Stimulated activated CD8-positive, alpha-beta memory T cell treated with anti-CD3 and anti-CD28 coated beads, Interleukin-7, amount 100 ng/mL, for 4 hours (primary cell): ENCODE measurements around the gene GRIK4.
"Not testable (repeated sequence)": the region's sequence is repeated elsewhere in the genome, so short reads cannot be mapped to it uniquely, and the experiment has no call there.

Source experiments
- DNase-seq, 2 donors: peaks; one replicate each; pipeline ENCODE4 v3.0.0-alpha.2; 2020; ENCODE audit warnings: low read depth in 2 of 2

The GRIK4 gene

DNA sequence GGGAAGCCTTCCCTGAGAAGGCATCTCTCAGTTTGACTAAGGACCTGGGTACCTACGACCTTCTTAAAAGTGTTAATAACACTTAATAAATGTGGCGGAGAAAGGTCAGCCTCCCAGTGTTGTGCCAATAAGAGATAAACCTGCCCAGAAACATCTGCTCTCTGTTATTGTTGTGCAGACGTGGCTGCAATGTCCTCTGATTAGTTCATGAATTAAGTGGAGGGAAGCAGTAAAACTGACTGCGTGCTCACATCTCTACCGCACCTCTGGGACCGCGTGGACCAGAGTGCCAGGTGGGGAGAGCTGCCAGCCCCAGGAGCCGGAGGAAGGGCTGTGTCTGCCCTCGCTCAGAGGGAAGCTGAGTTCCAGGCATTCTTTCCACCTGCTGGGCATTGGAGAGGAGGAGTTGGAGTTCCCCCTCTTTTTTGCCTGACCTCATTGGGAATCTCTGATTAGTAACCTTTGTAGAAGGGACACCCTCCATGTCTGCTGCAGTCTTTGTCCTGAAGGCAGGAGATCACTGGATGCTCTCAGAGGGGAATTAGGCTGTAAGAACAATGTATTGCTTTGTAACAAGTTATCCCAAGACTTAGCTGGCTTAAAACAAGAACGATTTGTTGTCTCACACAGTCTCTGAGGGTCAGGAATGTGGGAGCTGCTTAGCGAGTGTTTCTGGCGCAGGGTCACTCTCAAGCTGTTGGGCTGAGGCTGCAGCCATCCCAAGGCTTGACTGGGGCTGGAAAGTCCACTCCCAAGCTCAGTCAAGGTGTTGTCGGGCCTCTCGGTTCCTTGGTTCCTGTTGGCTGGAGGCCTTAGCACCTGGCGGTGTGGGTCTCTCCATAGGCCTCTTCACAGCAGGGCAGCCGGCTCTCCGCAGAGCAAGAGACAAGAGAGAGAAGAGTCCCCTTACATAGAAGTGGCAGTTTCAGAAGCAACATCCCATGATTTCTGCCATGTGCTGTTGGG lies 264.7 kb downstream of the GRIK4 start:
- DNase-seq, result no peak

DNA sequence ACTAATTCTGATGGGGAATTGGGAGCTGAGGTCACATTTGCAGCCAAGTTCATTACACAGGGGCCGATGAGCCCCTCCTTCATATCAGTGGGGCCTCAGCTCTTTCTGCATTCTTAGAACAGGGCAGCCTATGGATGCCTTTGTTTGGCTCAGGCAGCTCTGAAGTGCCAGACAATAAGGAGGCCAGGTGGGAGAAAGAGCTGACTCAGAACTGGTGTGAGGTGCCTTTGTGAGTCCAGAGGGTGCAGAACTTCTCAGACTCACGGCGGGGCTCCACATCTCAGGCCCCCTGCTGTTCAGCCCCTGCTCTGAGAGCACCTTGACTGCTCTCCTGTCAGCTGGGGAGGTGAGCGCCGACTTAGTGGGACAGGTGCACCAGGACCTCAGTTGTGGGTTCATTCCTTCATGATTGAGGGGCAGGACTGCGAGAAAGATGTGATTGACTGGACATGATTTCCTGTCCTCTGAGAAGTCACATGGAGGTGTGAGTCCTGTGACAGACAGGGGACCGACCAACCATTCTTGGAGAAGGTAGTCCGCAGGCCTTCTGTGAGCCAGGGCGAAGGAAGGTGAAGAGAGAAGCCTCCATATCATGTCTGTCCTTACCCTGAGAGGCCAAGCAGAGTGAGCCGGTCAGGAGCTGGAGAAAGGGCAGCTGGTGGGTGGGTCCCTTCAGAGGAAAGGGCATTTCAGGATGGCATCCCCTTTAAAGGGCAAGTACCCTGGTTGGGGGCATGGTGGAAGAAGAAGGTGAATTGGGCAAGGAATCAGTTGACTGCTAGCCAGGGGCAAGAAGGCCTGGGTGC lies 267.3 kb downstream of the GRIK4 start:
- no peak for DNase-seq

DNA sequence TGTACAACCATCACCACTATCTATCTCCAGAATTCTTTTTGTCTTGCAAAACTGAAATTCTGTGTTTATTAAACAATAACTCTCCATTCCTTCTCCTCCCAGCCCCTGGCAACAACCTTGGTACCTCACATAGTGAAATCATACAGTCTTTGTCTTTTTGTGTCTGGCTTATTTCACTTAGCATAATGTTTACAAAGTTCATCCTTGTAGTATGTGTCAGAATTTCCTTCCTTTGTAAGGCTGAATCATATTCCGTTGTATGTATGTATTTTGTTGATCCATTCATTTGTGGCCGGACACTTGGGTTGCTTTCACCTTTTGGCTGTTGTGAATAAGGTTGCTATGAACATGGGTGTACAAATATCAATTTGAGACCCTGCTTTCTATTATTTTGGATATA lies 268.7 kb downstream of the GRIK4 start:
- no peak for DNase-seq

DNA sequence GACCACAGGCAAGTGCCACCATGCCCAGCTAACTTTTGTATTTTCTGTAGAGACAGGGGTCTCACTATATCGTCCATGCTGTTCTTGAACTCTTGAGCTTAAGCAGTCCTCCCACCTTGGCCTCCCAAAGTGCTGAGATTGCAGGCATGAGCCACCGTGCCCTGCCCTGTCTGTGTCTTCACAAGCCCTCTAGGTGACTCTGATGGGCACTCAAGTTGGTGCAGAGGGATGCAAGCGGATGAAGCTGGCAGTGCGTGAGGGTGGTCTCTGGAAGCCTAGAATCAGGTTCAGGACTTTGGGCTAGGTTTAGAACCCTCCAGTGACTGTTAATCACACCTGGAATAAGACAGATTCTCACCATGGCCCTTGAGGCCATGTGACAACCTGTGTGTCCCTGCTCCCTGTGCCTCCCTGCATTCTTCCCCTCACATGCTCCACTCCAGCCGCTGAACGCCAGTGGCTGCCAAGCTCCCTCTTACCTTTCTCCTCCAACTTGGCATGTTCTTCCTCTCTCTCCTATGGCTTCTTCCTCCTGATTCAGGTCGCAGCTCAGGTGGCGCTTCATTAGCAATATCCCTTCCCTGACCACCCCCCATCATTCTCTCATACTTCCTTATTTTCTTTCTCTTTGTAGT lies 270.1 kb downstream of the GRIK4 start:
- no peak for DNase-seq

DNA sequence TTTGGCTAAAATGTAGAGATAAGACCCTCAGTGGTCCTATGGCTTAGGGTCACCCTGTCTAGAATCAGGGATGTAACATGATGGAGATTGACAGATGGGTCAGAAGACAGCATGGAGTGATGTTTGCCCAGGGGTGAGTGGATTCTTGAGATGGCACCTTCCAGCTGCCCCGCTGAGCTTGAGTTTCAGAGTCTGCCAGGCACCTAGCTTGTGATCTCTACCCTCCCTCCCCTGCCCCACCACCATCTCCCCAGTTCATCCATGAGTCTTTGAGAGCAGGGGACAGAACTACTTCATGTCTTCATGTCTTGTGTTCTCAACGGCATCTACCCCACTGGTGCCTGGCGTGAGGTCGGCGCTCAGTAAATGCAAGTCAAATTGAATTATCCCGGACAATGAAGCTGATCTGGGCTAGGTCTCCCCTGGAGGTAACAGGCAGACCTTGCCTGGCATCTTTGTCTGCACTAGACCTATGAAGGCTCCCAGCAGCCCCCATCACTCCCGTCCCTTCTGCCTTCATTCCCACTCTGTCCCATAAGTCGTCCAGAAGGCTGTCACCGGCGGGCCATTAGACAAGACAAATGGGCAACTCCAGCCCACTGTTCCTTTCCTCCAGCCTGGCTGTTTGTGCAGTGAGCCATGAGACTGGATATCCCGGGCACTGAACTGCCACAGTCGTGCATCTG lies 273.2 kb downstream of the GRIK4 start:
- no peak for DNase-seq

DNA sequence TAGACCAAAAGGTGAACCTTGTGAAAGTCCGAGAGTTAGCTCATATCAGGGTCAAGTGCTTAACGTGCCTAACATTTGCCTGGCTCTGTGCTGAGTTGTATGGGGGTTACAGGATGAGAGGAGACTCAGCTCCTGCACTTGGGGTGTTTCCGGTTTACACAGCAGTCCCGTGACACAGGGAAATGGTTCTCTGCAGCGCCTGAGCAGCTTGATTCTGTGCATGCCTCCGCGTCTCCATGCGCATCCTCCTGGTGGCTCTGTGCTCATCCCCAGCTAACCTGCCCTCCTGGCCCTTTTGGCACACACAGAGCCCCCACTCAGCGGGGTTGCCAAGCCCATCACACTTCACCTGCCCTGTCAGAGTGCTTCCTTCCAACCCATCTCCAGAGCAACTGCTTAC lies 274.0 kb downstream of the GRIK4 start:
- no peak for DNase-seq

DNA sequence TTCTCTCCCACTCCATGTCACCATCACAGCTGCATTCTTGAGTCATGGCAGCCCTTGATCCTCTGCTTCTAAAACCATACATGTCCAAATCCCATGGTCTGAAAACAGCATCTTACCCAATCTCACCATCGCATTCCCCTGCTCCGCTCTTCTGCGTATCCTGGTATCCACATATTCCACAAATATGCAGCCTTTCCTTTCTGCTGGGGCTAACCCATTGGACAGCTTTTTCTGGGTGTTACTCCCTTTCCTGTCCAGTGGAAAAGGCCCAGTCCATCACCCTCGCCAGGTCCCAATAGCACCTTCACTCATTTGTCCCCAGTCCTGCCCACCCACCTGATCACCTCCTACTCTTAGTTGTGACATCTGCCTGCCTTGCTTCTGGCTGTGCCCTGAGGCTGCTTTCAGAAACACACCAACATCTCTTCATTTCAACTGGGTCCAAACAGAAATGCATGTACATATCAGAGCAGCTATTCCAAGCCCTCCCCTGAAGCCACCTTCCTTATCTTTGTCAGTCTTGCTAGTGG lies 274.7 kb downstream of the GRIK4 start:
- no peak for DNase-seq

DNA sequence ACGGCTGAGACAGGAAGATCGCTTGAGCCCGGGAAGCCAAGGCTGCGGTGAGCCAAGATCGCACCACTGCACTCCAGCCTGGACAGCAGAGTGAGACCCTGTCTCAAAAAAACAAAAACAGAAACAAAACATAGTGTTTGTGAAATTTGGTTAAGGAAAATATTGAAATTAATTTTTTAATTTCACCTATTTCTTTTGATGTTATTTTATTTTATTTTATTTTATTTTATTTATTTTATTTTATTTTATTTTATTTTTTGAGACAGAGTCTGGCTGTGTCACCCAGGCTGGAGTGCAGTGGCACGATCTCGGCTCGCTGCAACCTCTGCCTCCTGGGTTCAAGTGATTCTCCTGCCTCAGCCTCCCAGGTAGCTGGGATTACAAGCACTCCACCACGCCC lies 275.7 kb downstream of the GRIK4 start:
- DNase-seq, result not testable (repeated sequence)

DNA sequence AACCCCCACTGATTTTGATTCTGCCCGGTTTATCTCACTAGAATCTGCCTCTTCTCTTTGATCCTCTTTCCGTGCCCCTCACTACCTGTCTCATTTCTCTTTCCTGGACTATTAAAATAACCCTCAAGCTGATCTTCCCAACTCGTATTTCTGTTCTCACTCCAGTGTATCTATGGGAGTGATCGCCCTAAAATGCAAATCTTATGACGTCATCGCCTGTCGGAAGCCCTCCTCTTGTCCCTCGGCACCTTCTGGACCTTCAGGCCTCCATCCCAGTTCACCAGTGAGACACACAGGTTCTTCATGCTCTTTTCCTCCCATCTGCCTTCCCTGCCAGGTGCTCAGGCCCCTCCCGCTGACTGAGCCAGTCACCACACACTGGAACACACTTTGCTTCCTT lies 277.8 kb downstream of the GRIK4 start:
- DNase-seq, result no peak

DNA sequence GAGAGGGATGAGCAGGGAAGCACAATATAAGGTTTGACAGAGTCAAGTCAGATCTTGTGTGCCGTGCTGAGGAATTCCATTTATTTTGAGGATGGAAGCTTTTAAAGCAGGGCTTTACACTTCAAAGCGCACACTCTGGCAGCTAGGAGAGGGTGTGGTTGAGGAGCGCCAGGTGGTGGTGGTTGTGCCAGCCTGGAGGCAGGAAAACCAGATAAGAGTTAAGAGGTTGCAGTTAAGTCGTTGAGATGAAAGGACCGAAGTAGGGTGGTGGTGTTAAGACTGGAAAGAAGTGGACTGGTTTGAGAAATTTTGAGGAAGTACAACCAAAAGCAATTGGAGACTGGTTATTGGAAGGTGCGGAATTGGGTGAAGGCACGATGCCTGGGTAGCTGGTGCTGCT lies 280.8 kb downstream of the GRIK4 start:
- no peak for DNase-seq

DNA sequence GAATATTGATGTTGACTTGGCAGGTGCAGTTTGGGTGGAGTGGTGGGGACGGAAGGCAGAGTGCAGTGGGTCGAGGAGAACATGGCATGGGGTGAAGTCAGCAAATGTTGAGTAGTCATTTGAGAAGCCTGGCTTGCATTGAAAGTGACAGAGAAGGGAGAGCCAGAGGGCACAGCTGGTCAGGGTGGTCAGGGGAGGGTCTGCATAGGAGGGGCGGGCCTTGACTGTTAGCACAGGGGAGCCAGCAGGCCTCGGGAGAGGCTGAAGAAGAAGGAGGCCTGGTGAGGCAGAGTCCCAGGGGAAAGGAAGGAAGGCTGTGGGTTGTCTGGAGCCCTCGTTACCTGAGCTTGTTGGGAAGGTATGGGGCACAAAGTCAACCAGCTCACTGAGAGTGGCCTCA lies 281.6 kb downstream of the GRIK4 start:
- DNase-seq, result no peak

DNA sequence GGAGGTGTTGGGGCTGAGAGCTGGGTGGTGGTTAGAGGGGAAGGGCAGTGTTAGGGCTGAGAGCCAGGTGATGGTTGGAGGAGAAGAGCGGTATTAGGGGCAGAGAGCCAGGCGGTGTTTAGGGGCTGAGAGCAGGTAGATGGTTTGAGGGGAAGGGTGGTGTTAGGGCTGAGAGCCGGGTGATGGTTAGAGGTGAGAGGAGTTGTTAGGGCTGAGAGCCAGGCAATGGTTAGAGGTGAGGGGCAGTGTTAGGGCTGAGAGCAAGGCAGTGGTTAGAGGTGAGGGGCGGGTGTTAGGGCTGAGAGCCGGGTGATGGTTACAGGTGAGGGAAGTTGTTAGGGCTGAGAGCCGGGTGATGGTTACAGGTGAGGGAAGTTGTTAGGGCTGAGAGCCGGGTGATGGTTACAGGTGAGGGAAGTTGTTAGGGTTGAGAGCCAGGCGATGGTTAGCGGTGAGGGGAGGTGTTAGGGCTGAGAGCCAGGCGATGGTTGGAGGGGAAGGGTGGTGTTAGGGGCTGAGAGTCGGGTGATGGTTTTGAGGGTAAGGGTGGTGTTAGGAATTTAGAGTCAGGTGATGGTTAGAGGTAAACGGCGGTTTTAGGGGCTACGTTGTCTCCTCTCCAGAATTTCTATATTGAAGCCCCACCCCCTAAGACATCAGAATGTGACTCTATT lies 282.4 kb downstream of the GRIK4 start:
- no peak for DNase-seq

DNA sequence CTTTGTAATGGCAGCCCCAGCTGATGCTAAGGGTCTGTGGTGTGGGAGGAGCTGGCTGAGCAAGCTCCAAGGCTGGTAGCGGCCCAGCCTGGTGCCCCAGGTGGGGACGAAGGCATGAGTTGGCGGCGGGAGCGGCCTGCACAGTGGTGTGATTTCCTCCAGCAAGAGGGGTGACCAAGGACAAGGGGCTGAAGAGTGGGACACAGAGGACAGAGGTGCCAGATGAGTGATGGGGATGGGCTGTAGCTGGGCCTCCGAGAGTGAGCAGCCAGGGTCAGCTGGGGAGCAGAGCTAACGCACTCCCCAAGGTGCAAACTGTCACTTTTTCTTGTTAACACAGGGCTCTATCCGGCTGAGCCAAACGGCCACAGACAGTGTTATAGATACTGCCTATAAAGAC lies 283.2 kb downstream of the GRIK4 start:
- no peak for DNase-seq

DNA sequence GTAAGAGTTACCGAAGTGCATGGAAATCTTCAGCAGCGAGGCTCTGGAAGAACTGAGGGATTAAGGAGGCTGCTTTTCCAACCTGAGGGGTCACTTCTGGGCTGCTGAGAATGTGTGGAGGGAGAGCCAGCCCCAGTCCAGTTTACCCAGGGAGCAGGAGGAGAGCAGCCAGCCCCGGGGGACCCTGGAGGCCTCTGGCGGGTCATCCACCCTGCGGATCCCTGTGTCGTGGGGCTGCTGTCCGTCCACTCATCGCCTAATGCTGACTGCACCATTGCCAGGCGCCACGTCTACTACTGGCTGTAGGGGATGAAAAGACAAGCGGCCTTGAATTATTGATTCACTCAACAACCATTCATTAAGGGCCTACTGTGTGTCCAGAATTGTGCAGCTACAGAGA lies 283.6 kb downstream of the GRIK4 start:
- DNase-seq, result no peak

DNA sequence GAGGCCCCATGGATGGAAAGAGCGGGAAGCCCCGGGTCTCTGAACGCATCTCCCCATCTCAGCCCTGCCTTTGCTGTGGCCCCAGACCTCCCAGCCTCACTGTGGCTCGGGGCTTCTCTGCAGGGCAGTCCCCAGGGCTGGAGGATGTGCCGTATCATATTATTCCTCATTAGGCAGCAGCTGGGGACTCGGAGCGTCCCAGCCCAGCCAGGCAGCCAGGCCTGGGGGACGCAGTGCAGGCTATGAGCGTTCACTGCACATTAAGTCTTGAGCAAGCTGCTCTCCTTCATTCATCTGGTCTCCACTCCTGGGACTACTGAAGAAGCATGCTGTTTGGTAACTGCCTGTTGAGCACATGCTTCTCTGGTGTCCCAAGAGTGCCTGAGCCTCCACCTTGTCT lies 285.6 kb downstream of the GRIK4 start:
- DNase-seq, result no peak

DNA sequence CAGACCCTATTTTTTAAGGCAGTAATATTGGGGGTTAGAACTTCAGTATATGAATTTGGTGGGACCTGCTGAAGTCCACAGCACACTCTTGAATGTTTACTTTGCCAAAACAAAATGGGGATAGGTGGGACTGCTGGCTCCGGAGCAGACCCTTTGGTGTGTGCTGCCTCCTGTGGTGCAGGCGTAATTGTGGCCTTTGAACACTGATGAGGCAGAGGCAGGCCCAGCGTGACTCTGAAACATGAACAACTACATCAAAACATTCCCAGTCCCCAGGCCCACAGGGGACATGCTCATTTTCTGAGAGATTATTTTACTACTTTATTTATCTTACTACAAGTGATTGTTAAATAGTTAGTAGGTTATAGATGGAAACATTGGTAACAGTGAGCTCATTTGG lies 287.3 kb downstream of the GRIK4 start:
- DNase-seq, result no peak

DNA sequence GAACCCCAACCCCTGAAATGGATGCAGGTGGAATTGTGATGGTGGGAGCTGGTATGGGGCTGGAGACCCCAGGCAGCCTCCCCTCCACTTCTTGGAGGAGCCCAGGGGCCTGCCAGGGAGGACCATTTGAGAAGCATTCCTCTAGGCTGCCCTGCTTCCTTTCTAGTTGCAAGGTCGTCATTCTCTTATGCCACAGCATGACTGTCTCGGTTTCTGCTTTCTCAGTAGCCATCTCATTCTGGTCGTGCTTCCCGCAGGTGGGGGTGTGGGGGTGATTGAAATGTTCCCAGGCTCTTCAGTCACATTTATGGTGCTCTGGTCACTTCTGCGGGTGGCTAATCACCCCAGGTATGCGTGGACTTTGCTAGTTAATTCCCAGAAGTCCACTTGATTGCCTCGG lies 288.7 kb downstream of the GRIK4 start:
- DNase-seq, result no peak

DNA sequence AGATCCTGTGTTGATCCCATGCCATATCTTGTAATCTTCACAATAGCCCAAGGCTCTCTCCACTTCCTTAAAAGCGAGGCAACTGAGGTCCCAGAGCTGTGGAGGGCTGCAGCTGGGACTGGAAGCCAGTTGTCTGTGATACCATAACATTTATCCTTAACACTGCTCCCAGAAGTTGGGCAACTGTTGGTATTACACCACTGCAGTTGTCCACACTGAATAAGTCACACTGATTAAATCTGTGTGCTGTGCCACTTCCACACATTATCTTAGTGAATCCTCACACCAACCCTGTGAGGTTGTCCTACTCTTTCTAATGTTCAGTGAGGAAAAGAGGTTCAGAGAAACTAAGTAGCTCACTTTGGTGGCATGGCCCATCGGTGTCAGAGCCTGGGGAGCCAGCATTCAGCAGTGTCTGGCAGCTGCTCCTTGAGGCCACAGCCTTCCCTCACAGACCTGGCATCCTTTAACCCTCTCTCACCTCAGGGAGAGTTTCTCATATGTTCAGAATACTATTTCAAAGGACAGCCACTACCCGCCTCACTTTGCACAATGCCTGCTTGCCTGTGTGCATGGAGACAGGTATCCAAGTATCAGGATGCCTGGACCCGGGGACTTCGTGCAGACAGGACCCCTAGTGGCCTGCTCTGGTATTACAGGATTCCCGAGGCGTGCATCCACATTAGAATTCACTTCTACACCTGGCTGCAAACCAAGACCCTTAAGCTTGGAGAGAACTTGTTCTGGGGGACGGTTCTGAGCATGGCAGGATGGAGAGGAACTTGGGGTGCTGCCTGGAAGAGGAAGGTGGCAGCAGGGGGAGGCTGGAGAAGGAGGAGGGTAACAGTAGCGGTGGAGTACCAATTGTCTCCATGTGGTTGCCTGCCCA lies 290.5 kb downstream of the GRIK4 start:
- DNase-seq, result no peak

DNA sequence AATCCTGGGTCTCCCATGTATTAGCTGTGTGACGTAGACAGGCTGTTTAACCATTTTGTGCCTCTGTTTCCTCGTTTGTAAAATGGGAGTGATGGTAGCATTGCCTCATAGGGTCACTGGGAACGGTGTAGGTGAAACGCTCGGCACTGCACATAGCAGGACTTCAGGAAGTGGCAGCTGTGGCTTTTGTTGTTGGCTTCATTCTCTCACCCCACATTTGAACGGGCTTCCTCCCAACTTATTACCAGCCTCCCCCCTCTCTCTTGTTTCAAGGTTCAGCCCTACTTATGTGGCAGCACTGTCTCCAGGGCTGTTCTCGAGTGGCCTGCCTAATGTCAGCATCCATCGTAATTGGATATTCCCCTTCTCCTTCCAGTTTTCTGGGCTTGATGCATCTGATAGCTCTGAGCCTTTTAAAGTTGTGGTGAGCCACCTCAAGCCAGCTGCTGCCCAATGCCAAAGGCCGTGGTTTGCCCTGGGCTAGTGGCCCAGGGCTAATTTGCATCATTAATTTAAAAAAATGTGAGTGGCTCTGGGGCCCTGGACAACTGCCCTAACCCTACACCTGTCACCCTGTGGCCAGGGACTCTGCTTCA lies 294.5 kb downstream of the GRIK4 start:
- no peak for DNase-seq
